ENCODE measurements around the gene FBXO31.

FBXO31 gene

DNA sequence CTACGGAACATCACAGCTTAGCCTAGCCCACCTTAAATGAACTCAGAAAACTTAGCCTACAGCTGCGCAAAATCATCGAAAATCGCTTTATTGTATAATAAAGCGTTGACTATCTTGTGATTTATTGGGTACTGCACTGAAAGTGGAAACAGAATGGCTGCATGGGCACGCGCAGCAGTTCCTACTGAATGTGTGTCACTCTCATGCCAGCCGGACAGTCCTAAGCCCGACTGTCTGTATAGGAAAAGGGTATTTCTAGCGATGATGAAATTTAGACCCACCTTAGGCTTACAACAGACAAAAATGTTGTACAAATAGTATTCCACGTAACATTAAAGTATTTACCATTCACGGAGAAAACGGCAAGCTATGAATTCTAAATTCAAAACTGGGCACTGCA lies 9.3 kb downstream of the FBXO31 start:
- H3K36me3 ChIP-seq (ENCODE audit: insufficient read depth, low read length) = peaks cover 23% of the 10 kb centered on the region; the same call in 1 of the 2 replicates
- TF ChIP-seq, protein P1, sequence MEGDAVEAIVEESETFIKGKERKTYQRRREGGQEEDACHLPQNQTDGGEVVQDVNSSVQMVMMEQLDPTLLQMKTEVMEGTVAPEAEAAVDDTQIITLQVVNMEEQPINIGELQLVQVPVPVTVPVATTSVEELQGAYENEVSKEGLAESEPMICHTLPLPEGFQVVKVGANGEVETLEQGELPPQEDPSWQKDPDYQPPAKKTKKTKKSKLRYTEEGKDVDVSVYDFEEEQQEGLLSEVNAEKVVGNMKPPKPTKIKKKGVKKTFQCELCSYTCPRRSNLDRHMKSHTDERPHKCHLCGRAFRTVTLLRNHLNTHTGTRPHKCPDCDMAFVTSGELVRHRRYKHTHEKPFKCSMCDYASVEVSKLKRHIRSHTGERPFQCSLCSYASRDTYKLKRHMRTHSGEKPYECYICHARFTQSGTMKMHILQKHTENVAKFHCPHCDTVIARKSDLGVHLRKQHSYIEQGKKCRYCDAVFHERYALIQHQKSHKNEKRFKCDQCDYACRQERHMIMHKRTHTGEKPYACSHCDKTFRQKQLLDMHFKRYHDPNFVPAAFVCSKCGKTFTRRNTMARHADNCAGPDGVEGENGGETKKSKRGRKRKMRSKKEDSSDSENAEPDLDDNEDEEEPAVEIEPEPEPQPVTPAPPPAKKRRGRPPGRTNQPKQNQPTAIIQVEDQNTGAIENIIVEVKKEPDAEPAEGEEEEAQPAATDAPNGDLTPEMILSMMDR (IDR thresholded peaks at IDR 0.05; ENCODE audit: borderline replicate concordance, extremely low read depth, low read length, poor library complexity, severe bottlenecking) = no peak
- TF ChIP-seq EZH2 (IDR thresholded peaks at IDR 0.05; ENCODE audit: borderline replicate concordance, low read depth, low read length, severe bottlenecking) = no peak
- no peak overlapping the region for H3K27ac ChIP-seq (ENCODE audit: low read length)

DNA sequence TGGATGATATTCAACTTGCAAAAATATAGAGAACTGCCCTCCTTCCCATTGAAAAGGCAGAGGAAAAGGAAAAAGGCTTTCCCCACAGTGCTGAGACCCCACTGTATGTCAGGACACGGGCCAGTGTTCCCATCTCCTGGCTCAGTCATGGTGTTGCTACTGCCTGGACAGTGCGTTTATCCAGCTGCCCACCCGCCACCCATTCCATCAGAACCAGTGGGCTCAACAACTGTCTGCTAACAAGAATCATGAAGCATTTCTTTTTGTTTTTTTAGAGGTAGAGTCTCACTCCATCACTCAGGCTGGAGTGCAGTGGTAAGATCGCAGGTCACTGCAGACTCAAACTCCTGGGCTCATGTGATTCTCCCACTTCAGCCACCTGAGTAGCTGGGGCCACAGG lies 11.3 kb downstream of the FBXO31 start:
- H3K27ac ChIP-seq (ENCODE audit: low read length) = no peak overlapping the region
- peaks cover 97% of the 10 kb centered on the region for H3K79me2 ChIP-seq (ENCODE audit: insufficient read depth, low read length)
- peaks cover 72% of the 10 kb centered on the region for H4K20me1 ChIP-seq (ENCODE audit: insufficient read depth, low read length)
- no peaks in the 10 kb centered on the region for H3K9me3 ChIP-seq (ENCODE audit: insufficient read depth, low read length, severe bottlenecking)
- no peak for ATAC-seq (ENCODE audit: insufficient read depth, low read depth)
- TF ChIP-seq, protein P1 (IDR thresholded peaks at IDR 0.05; ENCODE audit: borderline replicate concordance, extremely low read depth, low read length, poor library complexity, severe bottlenecking) = no peak
- no peak for TF ChIP-seq EZH2 (IDR thresholded peaks at IDR 0.05; ENCODE audit: borderline replicate concordance, low read depth, low read length, severe bottlenecking)
- no peak overlapping the region for H3K4me3 ChIP-seq (ENCODE audit: low read depth in 1 of 2, low read length in 2 of 2)
- no peaks in the 10 kb centered on the region for H3K4me1 ChIP-seq (ENCODE audit: insufficient read depth, low read length)
- H3K4me2 ChIP-seq (ENCODE audit: insufficient read depth, low read length) = no peak overlapping the region
- H2AFZ ChIP-seq (ENCODE audit: low read depth, low read length) = no peak overlapping the region
- H3K36me3 ChIP-seq (ENCODE audit: insufficient read depth, low read length) = peaks cover 17% of the 10 kb centered on the region; the same call in 1 of the 2 replicates
- DNase-seq = no peak
- no peak overlapping the region; the same call in 1 of the 2 replicates for H3K9ac ChIP-seq (ENCODE audit: low read depth, low read length)
- H3K27me3 ChIP-seq (ENCODE audit: insufficient read depth, low read length, poor library complexity) = no peaks in the 10 kb centered on the region

More for the DNA sequence above, 9.3 kb downstream of the FBXO31 start:
- H3K4me2 ChIP-seq (ENCODE audit: insufficient read depth, low read length) = no peak overlapping the region
- H3K9me3 ChIP-seq (ENCODE audit: insufficient read depth, low read length, severe bottlenecking) = no peaks in the 10 kb centered on the region
- DNase-seq (no peak), ATAC-seq (ENCODE audit: insufficient read depth, low read depth) (no peak)
- H4K20me1 ChIP-seq (ENCODE audit: insufficient read depth, low read length) = peaks cover 64% of the 10 kb centered on the region
- H3K79me2 ChIP-seq (ENCODE audit: insufficient read depth, low read length) = peaks cover 94% of the 10 kb centered on the region
- H3K27me3 ChIP-seq (ENCODE audit: insufficient read depth, low read length, poor library complexity) = no peaks in the 10 kb centered on the region
- no peak overlapping the region for H2AFZ ChIP-seq (ENCODE audit: low read depth, low read length)
- H3K4me1 ChIP-seq (ENCODE audit: insufficient read depth, low read length) = no peaks in the 10 kb centered on the region
- H3K9ac ChIP-seq (ENCODE audit: low read depth, low read length) = no peak overlapping the region
- H3K4me3 ChIP-seq (ENCODE audit: low read depth in 1 of 2, low read length in 2 of 2) = no peak overlapping the region

DNA sequence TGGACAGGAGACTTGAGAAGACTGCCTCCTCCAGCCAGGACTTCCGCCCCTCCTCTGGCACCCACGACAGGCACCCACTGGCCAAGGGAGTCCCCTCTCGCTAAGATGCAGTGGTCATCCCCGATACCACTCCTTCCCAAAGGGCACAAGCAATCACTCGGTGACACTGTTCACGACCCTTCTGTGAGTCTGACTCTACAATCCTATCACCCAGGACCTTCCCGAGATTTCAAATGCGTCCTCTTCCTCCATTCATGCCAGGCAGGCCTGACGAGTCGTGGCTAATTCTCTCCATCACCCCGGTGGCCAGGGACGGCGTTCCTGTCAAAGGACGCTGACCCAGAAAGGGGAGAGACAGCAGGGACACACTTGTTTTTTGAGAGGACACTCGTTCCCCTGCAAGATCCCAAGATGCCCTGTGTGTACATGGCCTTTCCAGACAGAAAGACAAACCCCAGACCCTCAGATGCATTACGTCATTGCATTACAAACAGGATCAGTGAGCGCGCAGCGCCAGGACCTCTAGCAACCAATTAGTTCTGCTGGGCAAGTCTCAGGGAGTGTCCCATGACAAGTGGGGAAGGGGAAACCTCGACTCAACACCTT lies 12.2 kb downstream of the FBXO31 start:
- no peak overlapping the region for H2AFZ ChIP-seq (ENCODE audit: low read depth, low read length)
- H3K9me3 ChIP-seq (ENCODE audit: insufficient read depth, low read length, severe bottlenecking) = no peaks in the 10 kb centered on the region
- peaks cover 20% of the 10 kb centered on the region; the same call in 1 of the 2 replicates for H3K36me3 ChIP-seq (ENCODE audit: insufficient read depth, low read length)
- H3K27ac ChIP-seq (ENCODE audit: low read length) = no peak overlapping the region
- no peak for ATAC-seq (ENCODE audit: insufficient read depth, low read depth)
- no peak overlapping the region for H3K4me3 ChIP-seq (ENCODE audit: low read depth in 1 of 2, low read length in 2 of 2)
- no peak for TF ChIP-seq EZH2 (IDR thresholded peaks at IDR 0.05; ENCODE audit: borderline replicate concordance, low read depth, low read length, severe bottlenecking)
- TF ChIP-seq, protein P1 (IDR thresholded peaks at IDR 0.05; ENCODE audit: borderline replicate concordance, extremely low read depth, low read length, poor library complexity, severe bottlenecking) = no peak
- no peaks in the 10 kb centered on the region for H3K4me1 ChIP-seq (ENCODE audit: insufficient read depth, low read length)
- peaks cover 97% of the 10 kb centered on the region for H3K79me2 ChIP-seq (ENCODE audit: insufficient read depth, low read length)
- H3K27me3 ChIP-seq (ENCODE audit: insufficient read depth, low read length, poor library complexity) = no peaks in the 10 kb centered on the region
- H3K9ac ChIP-seq (ENCODE audit: low read depth, low read length) = no peak overlapping the region
- DNase-seq = no peak
- no peak overlapping the region for H3K4me2 ChIP-seq (ENCODE audit: insufficient read depth, low read length)
- peaks cover 71% of the 10 kb centered on the region for H4K20me1 ChIP-seq (ENCODE audit: insufficient read depth, low read length)
